C4-2B (cell line): Measurements from ENCODE around the gene CITED1.

Source experiments
- H3K27ac ChIP-seq: fragments of 450-650 bp; 2 replicates; pipeline ENCODE4 v1.5.1; 2017
- ZFX ChIP-seq: fragments of 450-650 bp; IDR thresholded peaks from 2 replicates; pipeline ENCODE4 v1.6.1; 2017
- TF ChIP-seq, protein P1 (sequence below): fragments of 450-650 bp; conservative IDR thresholded peaks from 2 replicates; pipeline ENCODE4 v1.5.1; 2017; ENCODE audit warnings: mild to moderate bottlenecking

Gene CITED1

DNA sequence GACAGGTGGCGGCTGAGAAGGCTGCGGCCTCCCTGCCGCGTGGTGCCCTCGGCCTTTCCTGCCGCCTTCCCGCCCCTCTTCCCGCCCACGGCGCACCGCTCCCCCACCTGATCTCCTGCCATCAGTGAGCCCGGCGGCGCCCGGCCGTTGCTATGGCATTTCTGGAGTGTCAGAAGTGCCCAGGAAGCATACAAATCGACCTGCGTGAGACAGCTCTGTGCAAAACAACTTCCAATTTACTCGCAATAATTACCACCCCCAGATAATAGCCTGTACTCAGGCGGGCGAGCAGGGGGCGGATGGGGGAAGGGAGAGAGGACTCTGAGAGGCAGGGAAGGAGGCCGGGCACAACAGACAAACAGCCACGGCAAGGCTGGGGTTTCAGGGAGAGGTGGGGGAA, 50.3 kb downstream of the CITED1 start:
- no peak overlapping the region for H3K27ac ChIP-seq
- TF ChIP-seq, protein P1, sequence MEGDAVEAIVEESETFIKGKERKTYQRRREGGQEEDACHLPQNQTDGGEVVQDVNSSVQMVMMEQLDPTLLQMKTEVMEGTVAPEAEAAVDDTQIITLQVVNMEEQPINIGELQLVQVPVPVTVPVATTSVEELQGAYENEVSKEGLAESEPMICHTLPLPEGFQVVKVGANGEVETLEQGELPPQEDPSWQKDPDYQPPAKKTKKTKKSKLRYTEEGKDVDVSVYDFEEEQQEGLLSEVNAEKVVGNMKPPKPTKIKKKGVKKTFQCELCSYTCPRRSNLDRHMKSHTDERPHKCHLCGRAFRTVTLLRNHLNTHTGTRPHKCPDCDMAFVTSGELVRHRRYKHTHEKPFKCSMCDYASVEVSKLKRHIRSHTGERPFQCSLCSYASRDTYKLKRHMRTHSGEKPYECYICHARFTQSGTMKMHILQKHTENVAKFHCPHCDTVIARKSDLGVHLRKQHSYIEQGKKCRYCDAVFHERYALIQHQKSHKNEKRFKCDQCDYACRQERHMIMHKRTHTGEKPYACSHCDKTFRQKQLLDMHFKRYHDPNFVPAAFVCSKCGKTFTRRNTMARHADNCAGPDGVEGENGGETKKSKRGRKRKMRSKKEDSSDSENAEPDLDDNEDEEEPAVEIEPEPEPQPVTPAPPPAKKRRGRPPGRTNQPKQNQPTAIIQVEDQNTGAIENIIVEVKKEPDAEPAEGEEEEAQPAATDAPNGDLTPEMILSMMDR: no peak
- TF ChIP-seq ZFX: no peak

DNA sequence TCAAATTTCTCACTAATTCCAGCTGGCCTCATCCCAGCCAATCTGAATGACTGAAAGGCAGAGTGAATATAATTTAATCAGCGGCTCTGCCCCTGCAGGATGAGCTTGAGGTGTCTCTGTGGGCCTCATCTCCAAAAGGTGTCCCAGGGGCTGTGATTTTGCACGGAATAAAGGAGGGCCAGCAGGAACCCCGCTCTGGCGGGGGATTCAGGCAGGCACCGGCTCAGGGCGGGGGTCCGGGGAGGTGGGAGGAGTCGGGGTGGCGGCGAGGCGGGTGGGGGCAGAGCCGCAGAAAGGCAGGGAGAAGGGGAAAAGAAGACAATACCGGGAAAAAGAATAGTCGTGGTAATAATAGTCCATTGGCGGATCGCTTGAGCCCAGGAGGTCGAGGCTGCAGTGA, 50.9 kb downstream of the CITED1 start:
- H3K27ac ChIP-seq: no peak overlapping the region
- TF ChIP-seq ZFX: no peak
- TF ChIP-seq, protein P1: no peak

DNA sequence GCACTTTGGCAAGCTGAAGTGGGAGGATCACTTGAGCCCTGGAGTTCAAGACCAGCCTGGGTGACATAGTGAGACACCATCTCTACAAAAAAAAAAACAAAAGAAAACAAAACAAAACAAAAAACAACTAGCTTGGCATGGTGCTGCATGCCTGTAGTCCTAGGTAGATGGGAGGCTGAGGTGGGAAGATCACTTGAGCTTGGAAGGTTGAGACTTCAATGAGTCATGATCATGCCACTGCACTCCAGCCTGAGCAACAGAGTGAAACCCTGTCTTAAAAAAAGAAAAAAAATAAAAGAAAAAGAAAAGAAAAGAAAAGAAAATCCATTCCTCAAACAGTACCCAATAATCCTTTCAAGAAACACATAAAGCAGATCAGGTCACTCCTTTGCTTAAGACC, 52.0 kb downstream of the CITED1 start:
- H3K27ac ChIP-seq: no peak overlapping the region
- TF ChIP-seq, protein P1: no peak
- no peak for TF ChIP-seq ZFX
